B cell (primary cell): ENCODE results near the gene GRK3. TPM values are rescaled to one million over a fixed set of nuclear protein-coding genes. Genes with fewer than 3 reads are reported as not detected.
"Not testable (repeated sequence)": the region's sequence is repeated elsewhere in the genome, so short reads cannot be mapped to it uniquely, and the experiment has no call there.

Source experiments
- ATAC-seq: fragments of 200-7000 bp; cut with Tn5 transposase; one replicate; pipeline ENCODE4 v1.10.0; 2021; ENCODE audit warnings: low read depth, mild to moderate bottlenecking, moderate number of reproducible peaks, moderate library complexity
- CTCF ChIA-PET: fragments of 350-600 bp; sonication (Branson Sonifier 250); formaldehyde crosslinking; loops from one replicate; lab custom pipeline; 2021; ENCODE audit warnings: antibody characterized with exemption, inconsistent platforms; lab: Charles Lee
- POLR2A ChIA-PET: fragments of 350-600 bp; sonication (Branson Sonifier 250); formaldehyde crosslinking; loops from one replicate; lab custom pipeline; 2021; ENCODE audit warnings: antibody characterized with exemption; lab: Charles Lee
- DNase-seq: peaks from one replicate; pipeline ENCODE4 v3.0.0; 2013
- H2AFZ ChIP-seq: 2 replicates; pipeline ENCODE4 v1.6.1; 2012; ENCODE audit warnings: mild to moderate bottlenecking, low read depth, low read length; ENCODE audit not compliant: insufficient read depth, poor library complexity, severe bottlenecking
- H3K27ac ChIP-seq, 2 donors: 1 replicate in 1 of 2; 2 replicates in 1 of 2; pipeline ENCODE4 v1.5.1; 2012 to 2013; ENCODE audit warnings: low read length in 2 of 2, mild to moderate bottlenecking in 2 of 2, moderate library complexity in 1 of 2
- H3K27me3 ChIP-seq, 4 experiments: fragments of 200-600 bp in 1 of 4; sonication (generic) in 1 of 4; replicated peaks in 1 of 4; 1 replicate in 2 of 4; 2 replicates in 2 of 4; pipeline versions ENCODE4 v1.6.1 to v1.7.0; 2013 to 2016; ENCODE audit warnings: low read length in 3 of 4, mild to moderate bottlenecking in 2 of 4, mixed read lengths in 1 of 4, moderate library complexity in 1 of 4; ENCODE audit not compliant: insufficient read depth in 4 of 4, control insufficient read depth in 3 of 4; ENCODE audit errors: control extremely low read depth in 1 of 4
- H3K36me3 ChIP-seq, 2 experiments: replicated peaks in 1 of 2; 1 replicate in 1 of 2; 2 replicates in 1 of 2; pipeline versions ENCODE4 v1.6.1 to v1.7.1; 2013; ENCODE audit warnings: low read length in 1 of 2; ENCODE audit not compliant: insufficient read depth in 2 of 2, control insufficient read depth in 1 of 2; ENCODE audit errors: control extremely low read depth in 1 of 2, extremely low read depth in 1 of 2
- H3K4me1 ChIP-seq, 2 donors: fragments of 200-600 bp in 1 of 2; sonication (generic) in 1 of 2; 1 replicate in 1 of 2; 2 replicates in 1 of 2; pipeline versions ENCODE4 v1.5.1 to v1.6.1; 2013 to 2017; ENCODE audit warnings: low read length in 2 of 2; ENCODE audit not compliant: control insufficient read depth in 2 of 2, insufficient read depth in 2 of 2
- H3K4me2 ChIP-seq: replicated peaks from 2 replicates; pipeline ENCODE3; 2012; ENCODE audit warnings: mild to moderate bottlenecking, low read depth, low read length; ENCODE audit not compliant: poor library complexity, severe bottlenecking
- H3K4me3 ChIP-seq, 5 experiments: fragments of 200-600 bp in 1 of 5; sonication (generic) in 1 of 5; 1 replicate in 3 of 5; 2 replicates in 2 of 5; pipeline versions ENCODE4 v1.5.1 to v1.7.0; 2011 to 2016; ENCODE audit warnings: low read length in 4 of 5, mild to moderate bottlenecking in 4 of 5, low read depth in 2 of 5, control low read depth in 1 of 5, moderate library complexity in 1 of 5; ENCODE audit not compliant: insufficient read depth in 1 of 5; ENCODE audit errors: control extremely low read depth in 1 of 5, extremely low read depth in 1 of 5
- H3K79me2 ChIP-seq: fragments of 200-600 bp; sonication (generic); one replicate; pipeline ENCODE4 v1.6.0; 2016; ENCODE audit warnings: low read length; ENCODE audit not compliant: control insufficient read depth, insufficient read depth
- H3K9ac ChIP-seq: fragments of 200-600 bp; sonication (generic); 2 replicates; pipeline ENCODE4 v1.6.1; 2017; ENCODE audit warnings: mild to moderate bottlenecking, low read length, moderate library complexity
- H3K9me3 ChIP-seq, 3 donors: one replicate each; pipeline versions ENCODE4 v1.6.1 to v1.7.1; 2013; ENCODE audit warnings: low read length in 2 of 3; ENCODE audit not compliant: control insufficient read depth in 2 of 3, insufficient read depth in 1 of 3; ENCODE audit errors: control extremely low read depth in 1 of 3
- H4K20me1 ChIP-seq: 2 replicates; pipeline ENCODE4 v1.6.0; 2012; ENCODE audit warnings: mild to moderate bottlenecking, low read length; ENCODE audit not compliant: insufficient read depth, control insufficient read depth, poor library complexity, severe bottlenecking
- H3K27ac Mint-ChIP-seq: one replicate; pipeline ENCODE4 v1.8.0; 2021; ENCODE audit warnings: mixed read lengths
- H3K27me3 Mint-ChIP-seq: one replicate; pipeline ENCODE4 v1.8.0; 2021; ENCODE audit warnings: mixed read lengths
- H3K4me1 Mint-ChIP-seq: one replicate; pipeline ENCODE4 v1.8.0; 2021; ENCODE audit warnings: mixed read lengths
- H3K4me3 Mint-ChIP-seq: one replicate; pipeline ENCODE4 v1.8.0; 2021; ENCODE audit warnings: mixed read lengths
- H3K9me3 Mint-ChIP-seq: one replicate; pipeline ENCODE4 v1.8.0; 2022; ENCODE audit warnings: mixed read lengths; ENCODE audit not compliant: insufficient read depth
- CTCF ChIP-seq: fragments of 200-600 bp; IDR thresholded peaks from one replicate; pipeline ENCODE4 v1.8.0; 2022; ENCODE audit warnings: antibody characterized with exemption, mild to moderate bottlenecking
- EZH2 ChIP-seq: IDR thresholded peaks from 2 replicates; pipeline ENCODE4 v1.6.1; 2012; ENCODE audit warnings: borderline replicate concordance, low read depth, mild to moderate bottlenecking, moderate library complexity, low read length; ENCODE audit not compliant: insufficient read depth, poor library complexity, severe bottlenecking
- WGBS: methylation state at CpG from one replicate; pipeline ENCODE4 v1.1.5; 2013; ENCODE audit warnings: missing lambda C conversion rate; ENCODE audit not compliant: insufficient coverage; 5-methylcytosine and 5-hydroxymethylcytosine counted together
- intact Hi-C: fragments of 100-400 bp; cut with micrococcal nuclease; formaldehyde crosslinking; loops from one replicate; pipeline ENCODE4 v1.10.0; 2022
- polyA plus RNA-seq: library from polyadenylated mRNA; depleted of rRNA; stranded (reverse); fragments of >200 nt; gene quantifications from 2 replicates; pipeline ENCODE4 v1.2.3, GENCODE V29; 2012
- total RNA-seq, 2 donors: library from RNA; stranded (reverse); fragments of 120-200 nt in 1 of 2; gene quantifications; 1 replicate in 1 of 2; 2 replicates in 1 of 2; pipeline versions ENCODE4 v1.2.3 to v1.2.4, GENCODE V29; 2013 to 2022

GRK3 gene
- total and polyA plus RNA-seq, 2 donors (not counting 1 experiment from before 2014, with no cell fraction given), result 17.6 to 61.0 TPM

- Histone ChIP-seq H3K4me3 (no peak overlapping the region), H2AFZ (no peak overlapping the region), H3K9ac (no peak overlapping the region), H3K9me3 (peaks cover 0 to 14% (median 2%) of the 10 kb centered on the region in 3 donors), H4K20me1 (no peaks in the 10 kb centered on the region), H3K27ac (no peak overlapping the region), H3K27me3 (no peaks in the 10 kb centered on the region), H3K4me1 (peaks cover 24 to 32% of the 10 kb centered on the region in 2 donors), H3K36me3 (no peaks in the 10 kb centered on the region), H3K4me2 (no peak overlapping the region), H3K79me2 (peaks cover under 1% of the 10 kb centered on the region)
- intact Hi-C loops, result no loop called here
- no peak overlapping the region for H3K27ac Mint-ChIP-seq
- ChIA-PET POLR2A (no interaction called here), CTCF (no interaction called here)
- no CpG with 5 or more reads among the region's 1 CpG for WGBS
- H3K4me1 Mint-ChIP-seq, result peaks cover 44% of the 10 kb centered on the region
- no peaks in the 10 kb centered on the region for H3K27me3 Mint-ChIP-seq
- no peak for TF ChIP-seq EZH2
- TF ChIP-seq CTCF, result no peak
- DNase-seq (no peak), ATAC-seq (no peak)
- no peaks in the 10 kb centered on the region for H3K9me3 Mint-ChIP-seq
- no peak overlapping the region for H3K4me3 Mint-ChIP-seq
Measured at GRCh38 chr22:25551396-25551795, 13.1 kb upstream of the GRK3 start.

GRCh38 chr22:25552405-25552804 lies 12.1 kb upstream of the GRK3 start:
- H3K27me3 Mint-ChIP-seq, H3K36me3 ChIP-seq, H3K27me3 ChIP-seq, H3K27ac Mint-ChIP-seq, H3K4me3 ChIP-seq, H3K9me3 Mint-ChIP-seq, H3K27ac ChIP-seq, intact Hi-C loops, H2AFZ ChIP-seq, H3K79me2 ChIP-seq, H4K20me1 ChIP-seq, ATAC-seq, H3K4me3 Mint-ChIP-seq, H3K9ac ChIP-seq, H3K4me2 ChIP-seq, DNase-seq: not testable (repeated sequence)
- H3K4me1 ChIP-seq, result peaks cover 24 to 32% of the 10 kb centered on the region in 2 donors
- peaks cover 0 to 11% (median 2%) of the 10 kb centered on the region in 3 donors for H3K9me3 ChIP-seq
- POLR2A ChIA-PET, result interaction anchor here (2.2 kb wide), 1 partner anchor 11 kb away, joined by 7 read pairs; the partner anchor contains the start of gene GRK3
- CTCF ChIA-PET, result interaction anchor here (1.4 kb wide), 1 partner anchor 8 kb away, joined by 7 read pairs; no protein-coding TSS in a partner anchor
- peaks cover 45% of the 10 kb centered on the region for H3K4me1 Mint-ChIP-seq
- WGBS, result no CpG with 5 or more reads among the region's 1 CpG
